ENCODE results near the gene EPHA8. TPM values are rescaled to one million over a fixed set of nuclear protein-coding genes. Genes with fewer than 3 reads are reported as not detected.

Gene EPHA8
- total and polyA plus RNA-seq, 2 of the 13 experiments (the other 11 are each of a cell fraction or from before 2014, with no cell fraction given) = not detected

DNA sequence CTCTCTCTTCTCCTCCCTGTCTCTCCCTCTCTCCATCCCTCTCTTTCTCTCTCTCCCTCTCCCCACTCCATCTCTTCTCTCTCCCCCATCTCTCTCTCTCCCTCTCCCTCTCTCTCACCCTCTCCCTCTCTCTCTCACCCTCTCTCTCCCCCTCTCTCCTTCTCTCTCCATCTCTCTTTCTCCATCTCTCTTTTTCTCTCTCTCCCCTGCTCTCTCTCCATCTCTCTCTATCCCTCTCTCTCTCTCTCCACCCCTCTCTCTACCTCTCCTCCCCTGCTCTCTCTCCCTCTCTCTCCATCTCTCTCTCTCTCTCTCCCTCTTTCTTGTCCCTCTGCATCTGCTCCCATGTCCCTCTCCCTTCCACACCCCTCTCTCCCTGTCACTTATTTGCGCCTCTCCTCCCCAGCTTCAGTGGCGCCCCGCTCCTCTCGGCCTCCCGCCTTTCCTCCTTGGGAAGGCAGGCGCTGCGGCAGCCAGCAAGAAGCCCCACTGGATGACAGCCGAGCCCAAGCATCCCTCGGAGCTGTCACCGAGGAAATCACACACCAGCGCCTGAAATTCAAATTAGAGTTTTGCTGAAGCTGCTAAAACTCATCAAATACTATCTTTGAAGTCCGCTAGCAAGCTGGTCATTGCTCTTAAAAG, 15.3 kb upstream of the EPHA8 start (continued):
- no peak for TF ChIP-seq ZNF335 (CRISPR knock-in tag; IDR thresholded peaks at IDR 0.05)

DNA sequence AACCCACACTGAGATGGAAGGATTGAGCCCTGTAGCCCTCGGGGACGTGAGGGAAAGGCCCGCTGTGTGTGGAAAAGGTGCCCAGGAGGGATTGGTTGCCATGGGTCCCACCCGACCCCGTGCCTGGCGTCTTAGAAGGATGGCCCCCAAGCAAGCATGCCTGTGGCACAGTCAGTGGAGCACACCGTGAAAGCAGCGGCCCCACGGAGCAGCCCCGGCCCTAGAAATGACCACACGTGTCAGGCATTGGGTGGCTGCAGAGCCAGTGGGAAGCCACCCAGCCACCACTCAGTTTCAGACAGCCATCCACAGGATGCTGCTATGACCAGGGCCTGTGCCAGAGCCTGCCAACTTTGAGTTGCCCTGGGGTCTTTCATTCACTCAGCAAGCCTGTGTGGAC, 13.3 kb upstream of the EPHA8 start:
- BruUV-seq (replicated peaks) = no TSS peak
- Histone ChIP-seq H3K27me3 (ENCODE audit: control insufficient read depth in 1 of 2, insufficient read depth in 2 of 2, low read length in 2 of 2) (peaks cover 20 to 83% of the 10 kb centered on the region in 2 experiments), H4K20me1 (ENCODE audit: insufficient read depth, low read length) (peaks cover 3% of the 10 kb centered on the region; the same call in 1 of the 2 replicates), H3K9me3 (ENCODE audit: low read length) (no peaks in the 10 kb centered on the region), H3K4me1 (ENCODE audit: insufficient read depth, low read length) (0 out of 2 replicates have a peak, but pooled peaks cover 7% of the 10 kb centered on the region), H3K36me3 (replicated peaks in 1 of 2; ENCODE audit: control insufficient read depth in 1 of 2, insufficient read depth in 2 of 2, low read length in 2 of 2) (no peaks in the 10 kb centered on the region), H3K4me3 (replicated peaks in 1 of 3; ENCODE audit: insufficient read depth in 1 of 3, low read depth in 2 of 3, low read length in 3 of 3) (no peak overlapping the region), H3K79me2 (ENCODE audit: insufficient read depth, low read length) (no peaks in the 10 kb centered on the region), H3K9ac (ENCODE audit: insufficient read depth, low read depth, low read length) (no peak overlapping the region), H3K27ac (ENCODE audit: extremely low read length, insufficient read depth, low read length) (no peak overlapping the region), H2AFZ (ENCODE audit: low read length) (no peak overlapping the region), H3K4me2 (ENCODE audit: low read depth, low read length) (no peak overlapping the region)
- TF ChIP-seq ZNF24 (IDR thresholded peaks at IDR 0.05) (no peak), NR2F1 (CRISPR knock-in tag; IDR thresholded peaks at IDR 0.05) (no peak), MEIS2 (CRISPR knock-in tag; IDR thresholded peaks at IDR 0.05) (no peak)
- TF ChIP-seq, protein P1, sequence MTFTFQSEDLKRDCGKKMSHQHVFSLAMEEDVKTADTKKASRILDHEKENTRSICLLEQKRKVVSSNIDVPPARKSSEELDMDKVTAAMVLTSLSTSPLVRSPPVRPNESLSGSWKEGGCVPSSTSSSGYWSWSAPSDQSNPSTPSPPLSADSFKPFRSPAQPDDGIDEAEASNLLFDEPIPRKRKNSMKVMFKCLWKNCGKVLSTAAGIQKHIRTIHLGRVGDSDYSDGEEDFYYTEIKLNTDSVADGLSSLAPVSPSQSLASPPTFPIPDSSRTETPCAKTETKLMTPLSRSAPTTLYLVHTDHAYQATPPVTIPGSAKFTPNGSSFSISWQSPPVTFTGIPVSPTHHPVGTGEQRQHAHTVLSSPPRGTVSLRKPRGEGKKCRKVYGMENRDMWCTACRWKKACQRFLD (CRISPR knock-in tag; IDR thresholded peaks at IDR 0.05; ENCODE audit: borderline replicate concordance) = no peak
- DNase-seq (ENCODE audit: low spot score) (no peak), FAIRE-seq (no peak), ATAC-seq (no peak)
- WGBS (ENCODE audit: low lambda C conversion rate) = 14% methylated on average over 3 of the region's 11 CpGs
- ChIA-PET CTCF (ENCODE audit: low intra/inter-chr PET ratio, low total read pairs) (no interaction called here), POLR2A (no interaction called here)
- intact Hi-C loops (cut with micrococcal nuclease; ENCODE audit: unreplicated experiment) (no loop called here), in situ Hi-C loops (cut with HindIII; ENCODE audit: extremely low pct_ligation_motif_present, low pct_unique_long_range_greater_than_20kb) (no loop called here)
